GM19452 (cell line): ENCODE measurements around the gene SP4.
"Not testable (repeated sequence)": the region's sequence is repeated elsewhere in the genome, so short reads cannot be mapped to it uniquely, and the experiment has no call there.

Experiments
- ATAC-seq: cut with Tn5 transposase; IDR thresholded peaks from one replicate; pipeline ENCODE4 v1.9.1; 2021; ENCODE audit not compliant: unreplicated experiment

Gene SP4

GRCh38 chr7:21524680-21525079 is 96.8 kb downstream of the SP4 start:
- ATAC-seq: no peak

- no peak for ATAC-seq
Measured at GRCh38 chr7:21526007-21526406, 98.1 kb downstream of the SP4 start.

GRCh38 chr7:21526448-21526847 is 98.6 kb downstream of the SP4 start:
- no peak for ATAC-seq

GRCh38 chr7:21532485-21532884 is 104.6 kb downstream of the SP4 start:
- not testable (repeated sequence) for ATAC-seq

GRCh38 chr7:21533646-21534045 is 105.8 kb downstream of the SP4 start:
- not testable (repeated sequence) for ATAC-seq

GRCh38 chr7:21536445-21537118 is 108.7 kb downstream of the SP4 start:
- not testable (repeated sequence) for ATAC-seq

GRCh38 chr7:21538936-21539495 is 111.1 kb downstream of the SP4 start:
- ATAC-seq: no peak

- ATAC-seq: no peak
Measured at GRCh38 chr7:21542891-21543527, 115.1 kb downstream of the SP4 start, which contains the start of gene DNAH11. Gene DNAH11 (plus strand): TSS chr7:21543039. CDS start chr7:21543246, 207 bp downstream.

GRCh38 chr7:21543528-21544302 is 115.8 kb downstream of the SP4 start:
- ATAC-seq: no peak

- no peak for ATAC-seq
Measured at GRCh38 chr7:21544303-21544656, 116.4 kb downstream of the SP4 start.

GRCh38 chr7:21544715-21545114 is 116.8 kb downstream of the SP4 start:
- ATAC-seq: no peak

- ATAC-seq: no peak
Measured at GRCh38 chr7:21547501-21547900, 119.6 kb downstream of the SP4 start.

- ATAC-seq: no peak
Measured at GRCh38 chr7:21548491-21548890, 120.6 kb downstream of the SP4 start.

GRCh38 chr7:21550076-21550475 is 122.2 kb downstream of the SP4 start:
- ATAC-seq: no peak

- no peak for ATAC-seq
Measured at GRCh38 chr7:21550821-21551531, 123.1 kb downstream of the SP4 start.

- ATAC-seq: no peak
Measured at GRCh38 chr7:21562385-21562784, 134.5 kb downstream of the SP4 start.
